Fibroblast of villous mesenchyme (primary cell): Measurements from ENCODE around the gene CTU2. TPM values are rescaled to one million over a fixed set of nuclear protein-coding genes. Genes with fewer than 3 reads are reported as not detected.

Experiments
- DNase-seq: peaks from one replicate; pipeline ENCODE4 v3.0.0-alpha.2; 2010; ENCODE audit warnings: low read depth
- H3K4me3 ChIP-seq: 2 replicates; pipeline ENCODE4 v1.5.1; 2011; ENCODE audit warnings: low read depth, mild to moderate bottlenecking, low read length
- total RNA-seq: library from RNA; depleted of rRNA; stranded (reverse); fragments of >200 nt; gene quantifications from 2 replicates; pipeline ENCODE4 v1.2.3, GENCODE V29; 2012
- TF ChIP-seq, protein P1 (sequence below): IDR thresholded peaks from 2 replicates; pipeline ENCODE4 v1.5.1; 2012; ENCODE audit warnings: low read depth, mild to moderate bottlenecking, low read length; ENCODE audit not compliant: insufficient read depth

CTU2 gene
- total RNA-seq, 1 donor = 19.4 TPM

DNA sequence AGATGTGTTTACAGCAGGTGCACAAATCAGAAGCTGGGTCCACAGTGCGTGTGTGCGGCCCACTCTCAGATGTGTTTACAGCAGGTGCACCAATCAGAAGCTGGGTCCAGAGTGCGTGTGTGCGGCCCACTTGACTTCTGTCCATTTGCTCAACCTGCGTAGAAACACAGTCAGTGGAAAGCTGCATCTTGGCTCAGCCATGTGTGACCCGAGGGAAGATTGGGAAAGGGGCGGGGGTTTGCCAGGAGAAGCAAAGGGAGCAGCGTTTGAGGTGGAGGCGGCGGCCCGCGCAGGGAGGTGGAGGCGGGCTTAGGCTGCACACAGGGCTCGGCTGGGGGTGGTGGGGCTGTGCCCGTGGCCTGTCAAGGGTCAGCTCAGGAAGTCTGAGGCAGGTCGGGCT, 4.3 kb downstream of the CTU2 start:
- DNase-seq = no peak
- H3K4me3 ChIP-seq = no peak overlapping the region
- TF ChIP-seq, protein P1, sequence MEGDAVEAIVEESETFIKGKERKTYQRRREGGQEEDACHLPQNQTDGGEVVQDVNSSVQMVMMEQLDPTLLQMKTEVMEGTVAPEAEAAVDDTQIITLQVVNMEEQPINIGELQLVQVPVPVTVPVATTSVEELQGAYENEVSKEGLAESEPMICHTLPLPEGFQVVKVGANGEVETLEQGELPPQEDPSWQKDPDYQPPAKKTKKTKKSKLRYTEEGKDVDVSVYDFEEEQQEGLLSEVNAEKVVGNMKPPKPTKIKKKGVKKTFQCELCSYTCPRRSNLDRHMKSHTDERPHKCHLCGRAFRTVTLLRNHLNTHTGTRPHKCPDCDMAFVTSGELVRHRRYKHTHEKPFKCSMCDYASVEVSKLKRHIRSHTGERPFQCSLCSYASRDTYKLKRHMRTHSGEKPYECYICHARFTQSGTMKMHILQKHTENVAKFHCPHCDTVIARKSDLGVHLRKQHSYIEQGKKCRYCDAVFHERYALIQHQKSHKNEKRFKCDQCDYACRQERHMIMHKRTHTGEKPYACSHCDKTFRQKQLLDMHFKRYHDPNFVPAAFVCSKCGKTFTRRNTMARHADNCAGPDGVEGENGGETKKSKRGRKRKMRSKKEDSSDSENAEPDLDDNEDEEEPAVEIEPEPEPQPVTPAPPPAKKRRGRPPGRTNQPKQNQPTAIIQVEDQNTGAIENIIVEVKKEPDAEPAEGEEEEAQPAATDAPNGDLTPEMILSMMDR = no peak

DNA sequence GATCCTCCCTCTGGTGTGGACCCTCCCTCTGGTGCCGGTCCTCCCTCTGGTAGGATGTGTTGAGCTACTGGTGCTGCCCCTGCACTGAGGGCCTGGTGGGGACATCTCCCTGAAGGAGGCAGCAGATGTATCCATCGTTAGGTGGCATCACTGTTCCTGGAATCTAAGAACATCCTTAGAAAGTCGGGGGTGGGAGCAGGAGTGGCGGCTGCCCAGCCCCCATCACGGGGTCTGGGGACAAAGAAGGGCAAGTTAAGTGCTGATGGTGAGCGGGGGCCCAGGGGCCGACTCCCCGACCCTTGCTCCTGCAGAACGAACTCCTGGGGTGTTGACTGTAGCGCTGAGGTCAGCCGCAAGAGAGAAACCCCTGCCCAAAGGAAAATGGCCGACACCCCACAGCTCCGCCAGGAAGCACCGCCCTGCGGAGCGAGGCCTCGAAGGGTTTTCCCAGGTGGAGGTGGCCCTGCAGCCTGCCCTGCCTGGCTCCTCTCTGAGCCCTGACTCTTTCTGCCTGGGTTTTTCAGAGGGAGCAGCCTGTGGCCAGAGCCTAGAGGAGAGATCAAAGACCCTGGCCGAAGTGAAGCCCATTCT, 5.5 kb downstream of the CTU2 start:
- no peak overlapping the region for H3K4me3 ChIP-seq
- DNase-seq = no peak
- TF ChIP-seq, protein P1 = no peak

DNA sequence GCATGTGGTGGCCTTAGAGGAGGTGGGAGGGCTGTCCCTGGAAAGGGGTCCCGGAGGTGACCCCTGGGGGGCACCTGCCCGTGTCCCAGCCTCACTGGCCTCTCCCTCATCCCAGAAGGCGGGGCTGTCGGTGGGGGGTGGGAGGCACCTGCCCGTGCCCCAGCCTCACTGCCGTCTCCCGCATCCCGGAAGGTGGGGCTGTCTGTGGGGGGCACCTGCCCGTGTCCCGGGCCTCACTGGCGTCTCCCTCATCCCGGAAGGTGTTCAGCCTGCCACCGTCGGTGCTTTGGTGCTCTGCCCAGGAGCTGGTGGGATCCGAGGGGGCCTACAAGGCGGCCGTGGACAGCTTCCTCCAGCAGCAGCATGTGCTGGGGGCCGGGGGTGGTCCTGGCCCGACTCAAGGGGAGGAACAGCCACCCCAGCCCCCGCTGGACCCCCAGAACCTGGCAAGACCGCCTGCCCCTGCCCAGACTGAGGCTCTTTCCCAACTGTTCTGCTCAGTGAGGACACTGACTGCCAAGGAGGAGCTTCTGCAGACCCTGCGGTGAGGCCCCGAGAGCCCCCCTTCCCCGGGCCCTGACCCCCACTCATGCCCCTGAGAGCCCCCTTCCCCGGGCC, 6.2 kb downstream of the CTU2 start:
- no peak overlapping the region for H3K4me3 ChIP-seq
- DNase-seq = no peak
- TF ChIP-seq, protein P1 = no peak

DNA sequence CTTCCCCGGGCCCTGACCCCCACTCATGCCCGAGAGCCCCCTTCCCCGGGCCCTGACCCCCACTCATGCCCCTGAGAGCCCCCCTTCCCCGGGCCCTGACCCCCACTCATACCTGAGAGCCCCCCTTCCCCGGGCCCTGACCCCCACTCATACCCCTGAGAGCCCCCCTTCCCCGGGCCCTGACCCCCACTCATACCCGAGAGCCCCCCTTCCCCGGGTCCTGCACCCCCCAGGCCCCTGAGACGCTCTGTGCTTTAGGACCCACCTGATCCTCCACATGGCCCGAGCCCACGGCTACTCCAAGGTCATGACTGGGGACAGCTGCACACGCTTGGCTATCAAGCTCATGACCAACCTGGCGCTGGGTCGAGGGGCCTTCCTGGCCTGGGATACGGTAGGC, 6.8 kb downstream of the CTU2 start:
- H3K4me3 ChIP-seq = no peak overlapping the region
- TF ChIP-seq, protein P1 = no peak
- no peak for DNase-seq

DNA sequence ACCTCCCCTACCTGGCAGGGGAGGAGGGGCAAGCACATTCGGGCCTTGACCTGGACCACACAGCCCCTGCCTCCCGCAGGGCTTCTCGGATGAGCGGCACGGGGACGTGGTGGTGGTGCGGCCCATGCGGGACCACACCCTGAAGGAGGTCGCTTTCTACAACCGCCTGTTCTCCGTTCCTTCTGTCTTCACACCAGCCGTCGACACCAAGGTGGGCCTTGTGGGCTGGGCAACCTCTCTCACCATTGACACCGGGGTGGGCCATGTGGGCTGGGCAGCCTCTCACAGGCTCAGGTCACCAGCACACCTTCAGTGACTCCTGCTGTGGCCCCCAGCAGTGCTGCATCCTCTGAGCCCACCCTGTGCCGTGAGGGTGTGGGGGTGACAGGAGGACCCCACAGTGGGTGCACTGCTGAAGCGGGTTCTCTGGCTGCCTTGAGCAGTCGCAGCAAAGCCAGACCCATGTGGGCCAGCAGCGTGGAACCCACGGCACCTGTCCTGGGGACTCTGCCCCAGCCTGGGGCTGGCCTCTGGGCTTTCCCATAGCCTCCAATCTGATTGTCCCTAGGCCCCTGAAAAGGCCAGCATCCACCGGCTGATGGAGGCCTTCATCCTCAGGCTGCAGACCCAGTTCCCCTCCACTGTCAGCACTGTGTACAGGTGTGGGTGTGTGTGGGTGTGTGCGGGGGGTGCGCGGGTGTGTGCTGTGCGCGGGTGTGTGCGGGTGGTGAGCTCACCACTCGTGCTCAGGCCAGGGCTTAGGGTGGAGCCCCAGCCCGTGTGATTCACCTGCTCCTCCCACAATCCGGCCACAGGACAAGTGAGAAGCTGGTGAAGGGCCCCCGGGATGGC, 7.5 kb downstream of the CTU2 start:
- TF ChIP-seq, protein P1 = no peak
- DNase-seq = no peak
- H3K4me3 ChIP-seq = no peak overlapping the region

DNA sequence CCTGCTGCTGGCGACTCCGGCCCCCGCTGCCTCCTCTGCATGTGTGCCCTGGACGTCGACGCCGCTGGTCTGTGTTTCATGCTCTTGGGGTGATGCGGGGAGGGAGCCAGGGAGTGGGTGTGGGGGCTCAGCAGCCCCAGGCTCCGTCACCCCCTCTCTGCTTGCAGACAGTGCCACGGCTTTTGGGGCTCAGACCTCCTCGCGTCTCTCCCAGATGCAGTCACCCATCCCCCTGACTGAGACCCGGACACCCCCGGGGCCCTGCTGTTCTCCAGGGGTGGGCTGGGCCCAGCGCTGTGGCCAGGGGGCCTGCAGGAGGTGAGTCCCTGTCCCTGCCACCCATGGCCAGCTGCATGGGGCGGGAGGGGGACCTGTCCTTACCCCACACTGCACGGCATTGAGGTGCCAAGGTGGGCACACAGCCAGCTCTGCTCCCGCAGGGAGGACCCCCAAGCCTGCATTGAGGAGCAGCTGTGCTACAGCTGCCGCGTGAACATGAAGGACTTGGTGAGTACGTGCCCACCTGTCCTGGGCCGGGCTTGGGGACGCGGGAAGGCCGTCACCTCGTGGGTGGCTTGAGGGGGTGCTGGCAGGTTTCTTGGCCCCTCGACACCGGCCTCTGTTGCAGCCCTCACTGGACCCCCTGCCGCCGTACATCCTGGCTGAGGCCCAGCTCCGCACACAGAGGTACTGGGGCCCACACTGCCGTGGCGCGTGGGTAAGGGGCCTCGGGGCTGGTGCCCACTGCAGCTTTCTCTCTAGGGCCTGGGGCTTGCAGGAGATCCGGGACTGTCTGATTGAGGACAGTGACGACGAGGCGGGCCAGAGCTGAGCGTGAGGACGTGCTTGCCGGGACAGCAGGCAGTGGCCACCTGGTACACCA, 8.4 kb downstream of the CTU2 start:
- no peak overlapping the region for H3K4me3 ChIP-seq
- TF ChIP-seq, protein P1 = no peak
- no peak for DNase-seq
